ENCODE data around the gene PSMG4.

Gene PSMG4

DNA sequence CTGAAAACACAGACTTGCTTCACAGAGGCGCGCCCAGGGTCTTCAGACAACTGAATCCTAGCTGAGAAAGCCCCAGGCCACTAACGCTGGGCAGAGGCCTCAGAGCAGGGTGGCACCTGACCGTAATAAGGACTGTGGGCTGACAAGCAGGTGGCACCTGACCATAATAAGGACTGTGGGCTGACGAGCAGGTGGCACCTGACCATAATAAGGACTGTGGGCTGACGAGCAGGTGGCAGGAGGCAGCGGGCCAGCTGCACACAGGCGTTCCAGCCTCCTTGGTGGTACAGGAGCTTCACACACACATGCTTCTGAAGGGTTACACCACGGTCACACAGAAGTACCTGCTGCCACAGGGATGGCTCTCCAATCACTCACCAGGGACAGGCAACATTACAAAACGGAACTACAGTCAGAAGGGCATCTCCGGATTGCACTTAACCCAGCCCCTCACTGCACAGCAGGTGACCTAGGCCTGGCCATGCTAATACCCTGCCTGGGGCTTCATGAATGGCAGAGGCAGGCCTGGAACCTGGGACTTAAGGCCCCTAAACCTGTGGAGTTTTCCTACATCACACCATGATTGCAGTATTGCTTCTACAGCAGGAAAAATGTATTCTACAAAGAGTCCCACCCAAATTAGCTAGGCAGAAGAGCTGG is 50.8 kb downstream of the PSMG4 start:
- no peak for DNase-seq (ENCODE audit: low read depth)
- TF ChIP-seq, protein P1, sequence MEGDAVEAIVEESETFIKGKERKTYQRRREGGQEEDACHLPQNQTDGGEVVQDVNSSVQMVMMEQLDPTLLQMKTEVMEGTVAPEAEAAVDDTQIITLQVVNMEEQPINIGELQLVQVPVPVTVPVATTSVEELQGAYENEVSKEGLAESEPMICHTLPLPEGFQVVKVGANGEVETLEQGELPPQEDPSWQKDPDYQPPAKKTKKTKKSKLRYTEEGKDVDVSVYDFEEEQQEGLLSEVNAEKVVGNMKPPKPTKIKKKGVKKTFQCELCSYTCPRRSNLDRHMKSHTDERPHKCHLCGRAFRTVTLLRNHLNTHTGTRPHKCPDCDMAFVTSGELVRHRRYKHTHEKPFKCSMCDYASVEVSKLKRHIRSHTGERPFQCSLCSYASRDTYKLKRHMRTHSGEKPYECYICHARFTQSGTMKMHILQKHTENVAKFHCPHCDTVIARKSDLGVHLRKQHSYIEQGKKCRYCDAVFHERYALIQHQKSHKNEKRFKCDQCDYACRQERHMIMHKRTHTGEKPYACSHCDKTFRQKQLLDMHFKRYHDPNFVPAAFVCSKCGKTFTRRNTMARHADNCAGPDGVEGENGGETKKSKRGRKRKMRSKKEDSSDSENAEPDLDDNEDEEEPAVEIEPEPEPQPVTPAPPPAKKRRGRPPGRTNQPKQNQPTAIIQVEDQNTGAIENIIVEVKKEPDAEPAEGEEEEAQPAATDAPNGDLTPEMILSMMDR (conservative IDR thresholded peaks at IDR 0.05; ENCODE audit: low read length) = no peak
- H3K4me3 ChIP-seq (ENCODE audit: low read length) = no peak overlapping the region

DNA sequence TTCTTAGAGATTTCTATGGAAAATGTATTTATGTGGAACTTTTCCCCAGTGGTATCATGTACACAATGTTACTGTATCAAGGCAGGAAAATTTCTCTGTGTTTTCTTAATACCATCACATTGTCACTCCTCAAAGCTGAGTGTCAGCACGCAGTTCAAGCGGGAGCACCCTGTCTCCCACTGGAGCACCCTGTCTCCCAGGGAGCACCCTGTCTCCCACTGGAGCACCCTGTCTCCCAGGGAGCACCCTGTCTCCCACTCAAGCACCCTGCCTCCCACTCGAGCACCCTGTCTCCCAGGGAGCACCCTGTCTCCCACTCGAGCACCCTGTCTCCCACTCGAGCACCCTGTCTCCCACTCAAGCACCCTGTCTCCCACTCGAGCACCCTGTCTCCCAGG is 51.3 kb downstream of the PSMG4 start:
- DNase-seq (ENCODE audit: low read depth) = no peak
- no peak overlapping the region for H3K4me3 ChIP-seq (ENCODE audit: low read length)
- TF ChIP-seq, protein P1 (conservative IDR thresholded peaks at IDR 0.05; ENCODE audit: low read length) = no peak

DNA sequence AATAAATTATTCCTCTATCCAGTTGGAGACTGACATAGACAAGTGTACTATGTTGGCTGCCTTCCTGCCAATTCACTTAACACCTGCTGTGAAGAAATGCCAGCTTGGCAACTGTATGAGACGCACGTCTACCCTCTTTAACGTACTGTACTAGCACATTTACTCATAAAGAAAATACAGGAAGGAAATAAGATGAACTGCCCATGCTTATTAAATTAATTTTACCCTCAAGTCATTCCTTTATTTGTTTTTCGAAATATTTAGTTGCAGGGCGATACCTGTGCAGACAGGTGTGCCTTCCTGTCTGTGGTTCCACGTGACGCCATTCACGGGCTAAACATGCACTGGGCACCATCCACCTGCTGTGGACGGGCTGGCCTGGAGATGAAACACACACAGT is 52.0 kb downstream of the PSMG4 start:
- TF ChIP-seq, protein P1 (conservative IDR thresholded peaks at IDR 0.05; ENCODE audit: low read length) = no peak
- no peak for DNase-seq (ENCODE audit: low read depth)
- no peak overlapping the region for H3K4me3 ChIP-seq (ENCODE audit: low read length)

DNA sequence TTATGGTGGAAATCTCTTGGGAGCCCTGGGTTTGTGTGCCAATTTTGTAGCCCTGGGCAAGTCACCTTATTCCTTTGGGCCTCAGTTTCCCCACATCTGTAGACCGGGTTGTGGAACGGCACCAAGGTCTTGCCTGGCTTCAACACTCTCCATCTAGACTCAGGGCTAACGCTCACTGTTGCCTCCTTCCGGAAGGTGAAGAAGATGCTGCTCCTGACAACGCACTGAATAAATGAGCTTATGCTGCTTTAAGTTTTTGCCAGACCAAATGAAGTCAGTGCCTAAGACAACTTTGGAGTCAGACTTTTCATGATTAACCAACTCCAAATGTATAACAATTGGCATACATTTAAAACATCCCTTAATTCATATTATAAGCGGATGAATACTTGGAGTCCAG is 53.1 kb downstream of the PSMG4 start:
- DNase-seq (ENCODE audit: low read depth) = no peak
- H3K4me3 ChIP-seq (ENCODE audit: low read length) = no peak overlapping the region
- TF ChIP-seq, protein P1 (conservative IDR thresholded peaks at IDR 0.05; ENCODE audit: low read length) = no peak

DNA sequence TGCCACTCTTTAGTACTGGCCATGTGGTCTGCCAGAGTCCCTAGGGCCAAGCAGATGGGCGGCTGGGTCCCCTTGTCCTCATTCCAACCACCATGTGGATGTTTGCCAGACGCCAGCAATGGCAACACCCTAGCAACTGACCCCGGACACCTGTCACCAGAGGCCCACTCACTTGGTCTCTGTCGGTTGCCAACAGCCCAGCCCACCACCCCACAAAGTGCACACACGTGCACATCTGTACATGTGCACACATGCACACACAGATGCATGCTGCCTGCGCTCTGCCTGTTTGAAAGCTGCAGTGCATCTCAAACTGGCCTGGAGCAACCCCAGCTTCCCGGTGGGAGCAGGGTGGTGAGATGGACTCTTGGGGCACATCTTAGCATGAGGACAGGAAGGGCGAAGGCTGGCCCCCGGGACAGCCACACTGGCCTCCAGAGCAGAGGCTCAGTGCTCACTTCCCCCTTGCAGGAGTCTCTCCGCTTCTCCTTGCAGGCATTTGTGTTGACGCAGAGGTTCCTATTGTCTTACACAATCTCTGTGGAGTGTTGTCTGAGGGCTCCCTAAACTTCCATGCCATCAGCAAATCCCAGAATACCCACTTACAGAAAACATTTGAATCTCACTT is 54.0 kb downstream of the PSMG4 start:
- TF ChIP-seq, protein P1 (conservative IDR thresholded peaks at IDR 0.05; ENCODE audit: low read length) = no peak
- DNase-seq (ENCODE audit: low read depth) = no peak
- H3K4me3 ChIP-seq (ENCODE audit: low read length) = no peak overlapping the region

DNA sequence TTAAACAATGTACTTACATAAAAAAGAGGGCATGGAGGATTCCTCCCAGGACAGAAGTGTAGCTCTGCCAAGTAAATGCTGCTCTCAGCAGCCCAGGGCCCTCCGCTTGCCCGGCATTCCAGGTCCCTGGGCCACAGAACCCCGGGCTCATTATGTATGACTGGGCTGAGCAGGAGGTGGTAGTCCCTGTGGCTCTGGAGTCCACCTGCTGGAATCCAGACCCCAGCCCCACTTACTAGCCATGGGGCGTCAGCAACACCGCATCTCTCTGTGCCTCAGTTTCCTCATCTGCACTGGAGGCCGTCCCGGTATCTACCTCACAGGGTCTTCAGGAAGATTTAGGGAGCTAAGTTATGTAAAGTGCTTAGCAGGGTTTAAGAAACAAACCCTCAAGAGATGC is 55.4 kb downstream of the PSMG4 start:
- TF ChIP-seq, protein P1 (conservative IDR thresholded peaks at IDR 0.05; ENCODE audit: low read length) = no peak
- DNase-seq (ENCODE audit: low read depth) = no peak
- no peak overlapping the region for H3K4me3 ChIP-seq (ENCODE audit: low read length)
